ENCODE results near the gene PKN3. TPM values are rescaled to one million over a fixed set of nuclear protein-coding genes. Genes with fewer than 3 reads are reported as not detected.
A peak's percentile ranks its signal among the peaks of the same experiment; 100 is the strongest.

Gene PKN3
- total and polyA plus RNA-seq, 2 of the 13 experiments (the other 11 are each of a cell fraction or from before 2014, with no cell fraction given) = 10.5 to 13.2 TPM

GRCh38 chr9:128764361-128764760 lies 62.1 kb downstream of the PKN3 start (continued):
- no peak for TF ChIP-seq ZNF576 (CRISPR knock-in tag; IDR thresholded peaks at IDR 0.05)
- TF ChIP-seq FOSL2 (CRISPR knock-in tag; IDR thresholded peaks at IDR 0.05) = no peak
- TF ChIP-seq ZNF382 (CRISPR knock-in tag; IDR thresholded peaks at IDR 0.05; ENCODE audit: borderline replicate concordance) = no peak
- peak; percentile 80 for TF ChIP-seq YY1 (IDR thresholded peaks at IDR 0.05; ENCODE audit: insufficient read depth, insufficient replicate concordance, low read depth, low read length)
- TF ChIP-seq ZFAT (CRISPR knock-in tag; conservative IDR thresholded peaks at IDR 0.05) = no peak
- no peak for TF ChIP-seq CREB1 (IDR thresholded peaks at IDR 0.05)
- TF ChIP-seq CREB1 (CRISPR knock-in tag; IDR thresholded peaks at IDR 0.05) = no peak
- no peak for TF ChIP-seq ZFP1 (CRISPR knock-in tag; IDR thresholded peaks at IDR 0.05)
- no peak for TF ChIP-seq U2AF1 (optimal IDR thresholded peaks at IDR 0.05; ENCODE audit: low read depth, low read length)
- no peak for TF ChIP-seq FLYWCH1 (CRISPR knock-in tag; IDR thresholded peaks at IDR 0.05)
- TF ChIP-seq KIAA2018 (CRISPR knock-in tag; IDR thresholded peaks at IDR 0.05; ENCODE audit: borderline replicate concordance) = no peak
- no peak for TF ChIP-seq ZNF124 (CRISPR knock-in tag; IDR thresholded peaks at IDR 0.05)
- 0 out of 2 replicates have a peak, but pooled peaks have one; percentile 29 for TF ChIP-seq HNRNPL (IDR thresholded peaks at IDR 0.05; ENCODE audit: low read depth, low read length)
- TF ChIP-seq BHLHE40 (IDR thresholded peaks at IDR 0.05; ENCODE audit: low read length) = no peak
- no peak for TF ChIP-seq ZNF280B (CRISPR knock-in tag; IDR thresholded peaks at IDR 0.05; ENCODE audit: borderline replicate concordance)
- peak; percentile 20; the same call in 1 of the 2 replicates for TF ChIP-seq FOXA3 (CRISPR knock-in tag; IDR thresholded peaks at IDR 0.05)
- no peak for TF ChIP-seq ZNF713 (CRISPR knock-in tag; IDR thresholded peaks at IDR 0.05)
